Esophagus squamous epithelium (tissue), 4 donors: ENCODE measurements around the gene IRF2.

Source experiments
- POLR2A ChIP-seq, 4 donors: fragments of 450-650 bp; IDR thresholded peaks; one replicate each; pipeline ENCODE4 v1.6.1; 2017; ENCODE audit warnings: antibody characterized with exemption in 4 of 4, mild to moderate bottlenecking in 4 of 4, moderate library complexity in 3 of 4
- TF ChIP-seq, protein P1 (sequence below), 6 experiments: fragments of 450-650 bp in 4 of 6; fragments of 200-600 bp in 2 of 6; sonication (generic) in 2 of 6; IDR thresholded peaks; one replicate each; pipeline ENCODE4 v1.5.1; 2016 to 2019; ENCODE audit warnings: antibody characterized with exemption in 6 of 6, mild to moderate bottlenecking in 4 of 6, moderate library complexity in 4 of 6

DNA sequence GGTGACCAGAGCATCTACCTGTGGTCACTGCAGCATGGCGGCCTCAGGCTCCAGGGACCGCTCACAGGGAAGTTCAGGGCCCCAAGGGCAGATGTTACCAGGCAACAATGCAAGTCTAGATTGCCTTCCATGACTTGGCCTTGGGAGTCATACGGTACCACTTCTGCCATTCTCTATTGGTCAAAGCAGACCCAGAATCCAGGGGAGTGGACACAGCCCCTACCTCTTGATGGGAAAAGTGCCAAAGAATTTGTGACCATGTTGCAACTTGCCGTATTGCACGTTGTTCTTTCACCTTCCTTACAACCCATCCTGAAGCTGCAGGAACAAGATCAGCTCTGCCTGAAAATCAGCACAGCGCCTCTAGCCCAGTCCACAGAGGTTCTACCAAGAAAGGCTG is 111.1 kb downstream of the IRF2 start:
- TF ChIP-seq, protein P1, sequence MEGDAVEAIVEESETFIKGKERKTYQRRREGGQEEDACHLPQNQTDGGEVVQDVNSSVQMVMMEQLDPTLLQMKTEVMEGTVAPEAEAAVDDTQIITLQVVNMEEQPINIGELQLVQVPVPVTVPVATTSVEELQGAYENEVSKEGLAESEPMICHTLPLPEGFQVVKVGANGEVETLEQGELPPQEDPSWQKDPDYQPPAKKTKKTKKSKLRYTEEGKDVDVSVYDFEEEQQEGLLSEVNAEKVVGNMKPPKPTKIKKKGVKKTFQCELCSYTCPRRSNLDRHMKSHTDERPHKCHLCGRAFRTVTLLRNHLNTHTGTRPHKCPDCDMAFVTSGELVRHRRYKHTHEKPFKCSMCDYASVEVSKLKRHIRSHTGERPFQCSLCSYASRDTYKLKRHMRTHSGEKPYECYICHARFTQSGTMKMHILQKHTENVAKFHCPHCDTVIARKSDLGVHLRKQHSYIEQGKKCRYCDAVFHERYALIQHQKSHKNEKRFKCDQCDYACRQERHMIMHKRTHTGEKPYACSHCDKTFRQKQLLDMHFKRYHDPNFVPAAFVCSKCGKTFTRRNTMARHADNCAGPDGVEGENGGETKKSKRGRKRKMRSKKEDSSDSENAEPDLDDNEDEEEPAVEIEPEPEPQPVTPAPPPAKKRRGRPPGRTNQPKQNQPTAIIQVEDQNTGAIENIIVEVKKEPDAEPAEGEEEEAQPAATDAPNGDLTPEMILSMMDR (IDR thresholded peaks at IDR 0.05), result no peak
- TF ChIP-seq POLR2A (IDR thresholded peaks at IDR 0.05), result no peak
